ENCODE results near the gene SNX25. TPM values are rescaled to one million over a fixed set of nuclear protein-coding genes. Genes with fewer than 3 reads are reported as not detected.

The SNX25 gene
- total RNA-seq, 1 experiment from 2014 or later, result 16.7 TPM

GRCh38 chr4:185405296-185405999 is 196.1 kb downstream of the SNX25 start:
- no TSS peak for BruUV-seq (replicated peaks)
- H3K27me3 ChIP-seq (ENCODE audit: control insufficient read depth, insufficient read depth, low read length), result no peaks in the 10 kb centered on the region
- no peak for TF ChIP-seq REST (IDR thresholded peaks at IDR 0.05; ENCODE audit: insufficient read depth in 1 of 2, low read depth in 2 of 2, low read length in 1 of 2)
- no peak for TF ChIP-seq POLR2AphosphoS5 (IDR thresholded peaks at IDR 0.05; ENCODE audit: low read depth, low read length)
- no peak for TF ChIP-seq CTCF (IDR thresholded peaks at IDR 0.05)
- TF ChIP-seq TCF7L2 (IDR thresholded peaks at IDR 0.05; ENCODE audit: low read depth, low read length), result no peak
- no peak for TF ChIP-seq SIN3A (IDR thresholded peaks at IDR 0.05; ENCODE audit: borderline replicate concordance, insufficient read depth, low read depth, low read length)
- ChIA-PET POLR2A (no interaction called here), CTCF (interaction anchor here (0.6 kb wide), 1 partner anchor 314 kb away, joined by 3 read pairs; no protein-coding TSS in a partner anchor)
- H3K4me3 ChIP-seq (ENCODE audit: low read depth in 2 of 2, low read length in 2 of 2), result no peak overlapping the region
- H3K27ac ChIP-seq (ENCODE audit: low read length), result no peak overlapping the region
- H3K36me3 ChIP-seq (ENCODE audit: control insufficient read depth, insufficient read depth, low read length), result no peaks in the 10 kb centered on the region; the same call in 1 of the 2 replicates
- H3K4me1 ChIP-seq (ENCODE audit: control insufficient read depth, insufficient read depth, low read length), result no peaks in the 10 kb centered on the region
- intact Hi-C loops (cut with micrococcal nuclease; ENCODE audit: unreplicated experiment) (no loop called here), in situ Hi-C loops (cut with HindIII; ENCODE audit: low pct_unique_long_range_greater_than_20kb, low sequenced_read_pairs) (no loop called here)
- DNase-seq (ENCODE audit: low read depth, low spot score) (no peak), ATAC-seq (no peak)
- no peaks in the 10 kb centered on the region for H3K9me3 ChIP-seq (ENCODE audit: control insufficient read depth, insufficient read depth, low read depth, low read length)

GRCh38 chr4:185408432-185408831 is 199.0 kb downstream of the SNX25 start:
- in situ Hi-C loops (cut with HindIII; ENCODE audit: low pct_unique_long_range_greater_than_20kb, low sequenced_read_pairs) (no loop called here), intact Hi-C loops (cut with micrococcal nuclease; ENCODE audit: unreplicated experiment) (no loop called here)
- Histone ChIP-seq H3K27me3 (ENCODE audit: control insufficient read depth, insufficient read depth, low read length) (no peaks in the 10 kb centered on the region), H3K27ac (ENCODE audit: low read length) (no peak overlapping the region), H3K9me3 (ENCODE audit: control insufficient read depth, insufficient read depth, low read depth, low read length) (no peaks in the 10 kb centered on the region), H3K4me1 (ENCODE audit: control insufficient read depth, insufficient read depth, low read length) (no peaks in the 10 kb centered on the region), H3K36me3 (ENCODE audit: control insufficient read depth, insufficient read depth, low read length) (no peaks in the 10 kb centered on the region), H3K4me3 (ENCODE audit: low read depth in 2 of 2, low read length in 2 of 2) (no peak overlapping the region)
- POLR2A ChIA-PET, result no interaction called here
- no TSS peak for BruUV-seq (replicated peaks)
- DNase-seq (ENCODE audit: low read depth, low spot score) (no peak), ATAC-seq (no peak)
- TF ChIP-seq SIN3A (IDR thresholded peaks at IDR 0.05; ENCODE audit: borderline replicate concordance, insufficient read depth, low read depth, low read length) (no peak), REST (IDR thresholded peaks at IDR 0.05; ENCODE audit: insufficient read depth in 1 of 2, low read depth in 2 of 2, low read length in 1 of 2) (no peak), CTCF (IDR thresholded peaks at IDR 0.05) (no peak), TCF7L2 (IDR thresholded peaks at IDR 0.05; ENCODE audit: low read depth, low read length) (no peak), POLR2AphosphoS5 (IDR thresholded peaks at IDR 0.05; ENCODE audit: low read depth, low read length) (no peak)
- CTCF ChIA-PET, result no interaction called here
